Stomach (tissue), 9 donors: ENCODE results near the gene ITPRID2. TPM values are rescaled to one million over a fixed set of nuclear protein-coding genes. Genes with fewer than 3 reads are reported as not detected.

Experiments used
- DNase-seq, 2 donors: peaks; one replicate each; pipeline versions ENCODE4 v3.0.0 to v3.0.0-alpha.2; 2013 to 2019
- H3K27ac ChIP-seq, 5 donors: fragments of 200-600 bp in 4 of 5; sonication (generic) in 4 of 5; one replicate each; pipeline ENCODE4 v1.5.1; 2013 to 2019; ENCODE audit warnings: mild to moderate bottlenecking in 1 of 5, moderate library complexity in 1 of 5
- H3K27me3 ChIP-seq, 3 donors: fragments of 200-600 bp; sonication (generic); one replicate each; pipeline ENCODE4 v1.5.1; 2017 to 2019; ENCODE audit warnings: mixed run types in 1 of 3
- H3K36me3 ChIP-seq, 4 donors: fragments of 200-600 bp; sonication (generic); 1 replicate in 3 of 4; 2 replicates in 1 of 4; pipeline ENCODE4 v1.5.1; 2016 to 2019
- H3K4me1 ChIP-seq, 4 donors: fragments of 200-600 bp; sonication (generic); one replicate each; pipeline ENCODE4 v1.5.1; 2016 to 2019
- H3K4me3 ChIP-seq, 4 donors: fragments of 200-600 bp; sonication (generic) in 3 of 4; one replicate each; pipeline ENCODE4 v1.5.1; 2016 to 2019; ENCODE audit warnings: mild to moderate bottlenecking in 1 of 4
- H3K9me3 ChIP-seq, 4 donors: fragments of 200-600 bp; sonication (generic); one replicate each; pipeline ENCODE4 v1.5.1; 2016 to 2019
- EP300 ChIP-seq: sonication (generic); formaldehyde crosslinking; IDR thresholded peaks from one replicate; pipeline ENCODE4 v1.6.1; 2017; ENCODE audit warnings: antibody characterized with exemption
- POLR2A ChIP-seq, 4 donors: fragments of 450-650 bp; IDR thresholded peaks; one replicate each; pipeline ENCODE4 v1.6.1; 2016; ENCODE audit warnings: antibody characterized with exemption in 4 of 4, control low read depth in 2 of 4, mild to moderate bottlenecking in 1 of 4, moderate library complexity in 1 of 4
- POLR2AphosphoS5 ChIP-seq, 3 donors: sonication (generic); formaldehyde crosslinking; IDR thresholded peaks; one replicate each; pipeline ENCODE4 v1.6.1; 2016; ENCODE audit warnings: antibody characterized with exemption in 3 of 3
- WGBS, 5 donors: extraction: QIAGEN DNeasy Blood & Tissue Kit in 3 of 5; methylation state at CpG; one replicate each; pipeline versions ENCODE4 v1.1.5 to v1.1.7; 2013 to 2018; 5-methylcytosine and 5-hydroxymethylcytosine counted together
- intact Hi-C: fragments of 100-400 bp; cut with DNase I; formaldehyde crosslinking; loops from one replicate; pipeline ENCODE4 v1.15.1; 2023; ENCODE audit warnings: low total_unique reads
- polyA plus RNA-seq, 3 donors: library from polyadenylated mRNA; stranded (reverse); fragments of 200-250 nt; gene quantifications; one replicate each; pipeline ENCODE4 v1.2.3, GENCODE V29; 2013
- total RNA-seq, 5 donors: library from RNA; depleted of rRNA; stranded (reverse); fragments of >200 nt; gene quantifications; one replicate each; pipeline versions ENCODE4 v1.1.0 to v1.2.3, GENCODE V29; 2014 to 2016
- TF ChIP-seq, protein P1 (sequence below), 7 experiments: fragments of 450-650 bp in 4 of 7; fragments of 200-600 bp in 3 of 7; sonication (generic) in 3 of 7; IDR thresholded peaks; one replicate each; pipeline ENCODE4 v1.5.1; 2016 to 2019; ENCODE audit warnings: antibody characterized with exemption in 7 of 7, control low read depth in 2 of 7, mild to moderate bottlenecking in 1 of 7
- donor health status: healthy with polysubstance abuse.
- donor health status: Bipolar disorder and iron deficiency.
- donor health status: healthy.

The ITPRID2 gene
- total and polyA plus RNA-seq, 8 donors = 19.4 to 222 (median 102) TPM

DNA sequence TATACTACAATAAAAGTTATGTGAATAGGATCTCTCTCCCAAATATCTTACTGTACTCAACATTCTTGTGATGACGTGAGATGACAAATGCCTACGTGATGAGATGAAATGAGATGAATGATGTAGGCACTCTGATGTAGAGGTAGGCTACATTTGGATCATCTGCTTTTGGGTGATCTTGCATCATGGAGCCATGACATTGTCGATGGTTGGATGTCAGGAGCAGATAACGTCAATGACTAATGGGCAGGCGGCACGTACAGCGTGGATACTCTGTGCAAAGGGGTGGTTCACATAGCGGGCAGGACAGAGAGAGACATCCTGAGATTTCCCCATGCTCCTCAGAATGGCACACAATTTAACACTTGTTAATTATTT, 53.4 kb downstream of the ITPRID2 start:
- H3K27ac ChIP-seq = no peak overlapping the region
- no peak for DNase-seq
- TF ChIP-seq, protein P1, sequence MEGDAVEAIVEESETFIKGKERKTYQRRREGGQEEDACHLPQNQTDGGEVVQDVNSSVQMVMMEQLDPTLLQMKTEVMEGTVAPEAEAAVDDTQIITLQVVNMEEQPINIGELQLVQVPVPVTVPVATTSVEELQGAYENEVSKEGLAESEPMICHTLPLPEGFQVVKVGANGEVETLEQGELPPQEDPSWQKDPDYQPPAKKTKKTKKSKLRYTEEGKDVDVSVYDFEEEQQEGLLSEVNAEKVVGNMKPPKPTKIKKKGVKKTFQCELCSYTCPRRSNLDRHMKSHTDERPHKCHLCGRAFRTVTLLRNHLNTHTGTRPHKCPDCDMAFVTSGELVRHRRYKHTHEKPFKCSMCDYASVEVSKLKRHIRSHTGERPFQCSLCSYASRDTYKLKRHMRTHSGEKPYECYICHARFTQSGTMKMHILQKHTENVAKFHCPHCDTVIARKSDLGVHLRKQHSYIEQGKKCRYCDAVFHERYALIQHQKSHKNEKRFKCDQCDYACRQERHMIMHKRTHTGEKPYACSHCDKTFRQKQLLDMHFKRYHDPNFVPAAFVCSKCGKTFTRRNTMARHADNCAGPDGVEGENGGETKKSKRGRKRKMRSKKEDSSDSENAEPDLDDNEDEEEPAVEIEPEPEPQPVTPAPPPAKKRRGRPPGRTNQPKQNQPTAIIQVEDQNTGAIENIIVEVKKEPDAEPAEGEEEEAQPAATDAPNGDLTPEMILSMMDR (IDR thresholded peaks at IDR 0.05) = no peak
- no peak for TF ChIP-seq POLR2AphosphoS5 (IDR thresholded peaks at IDR 0.05)
- no peak for TF ChIP-seq POLR2A (IDR thresholded peaks at IDR 0.05)
- no peak for TF ChIP-seq EP300
- peaks cover 0 to 7% (median 2%) of the 10 kb centered on the region in 4 donors for H3K4me1 ChIP-seq
- H3K27me3 ChIP-seq = no peaks in the 10 kb centered on the region
- 95 to 98% (median 96%) methylated on average over 8 of the region's 8 CpGs for WGBS, 5 donors
- no peaks in the 10 kb centered on the region for H3K36me3 ChIP-seq
- intact Hi-C loops = no loop called here
- no peak overlapping the region for H3K4me3 ChIP-seq
- no peaks in the 10 kb centered on the region for H3K9me3 ChIP-seq

DNA sequence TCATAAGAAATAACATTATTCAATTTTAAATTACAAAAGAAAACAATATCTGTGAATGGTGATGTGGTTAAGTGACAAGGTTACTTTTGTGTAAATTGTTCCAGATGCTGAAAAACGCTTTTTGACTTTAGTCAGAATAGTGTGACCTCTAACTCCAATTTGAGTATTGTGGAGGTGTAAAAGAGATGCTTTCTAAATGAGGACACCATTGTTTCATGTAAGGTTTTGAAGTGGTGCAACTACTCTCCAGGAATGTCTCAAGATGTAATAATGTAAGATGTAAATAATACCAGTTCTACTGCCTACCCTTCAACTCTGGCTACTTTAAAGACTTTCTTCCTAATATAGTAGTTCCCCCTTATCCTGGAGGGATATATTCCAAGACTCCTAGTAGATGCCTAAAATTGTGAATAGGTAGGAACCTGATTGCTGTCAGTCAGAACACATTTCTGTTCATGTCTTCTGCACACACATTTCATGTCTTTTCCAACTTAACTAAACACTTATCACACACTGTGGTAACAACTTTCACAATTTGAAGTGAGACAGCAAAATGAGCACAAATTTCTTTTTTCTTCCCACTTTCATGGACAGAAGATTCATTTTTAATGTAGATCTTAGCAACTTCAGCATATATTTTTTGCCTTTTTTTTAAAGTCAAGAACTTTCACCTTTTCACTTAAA, 55.1 kb downstream of the ITPRID2 start:
- WGBS, 5 donors = 66 to 79% (median 73%) methylated on average over 1 of the region's 1 CpG

DNA sequence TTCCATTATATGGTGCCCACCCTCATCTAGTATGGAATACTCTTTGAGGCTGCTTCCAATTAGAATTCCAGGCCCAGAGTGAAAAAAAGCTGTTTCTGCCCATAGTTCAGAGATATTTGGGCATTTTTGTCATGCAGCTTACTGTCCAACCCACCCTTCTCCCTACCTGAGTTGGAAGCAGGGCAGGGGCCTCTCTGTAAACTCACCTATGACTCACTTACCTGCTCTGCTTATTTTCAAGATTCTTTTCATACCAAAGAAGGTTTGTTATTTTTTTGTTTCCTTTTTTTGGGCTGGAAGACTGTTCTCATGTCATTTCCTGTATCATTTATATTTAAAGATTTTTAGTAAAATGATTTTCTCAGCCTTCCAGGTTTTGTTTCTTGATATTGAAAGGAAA, 55.7 kb downstream of the ITPRID2 start:
- no peaks in the 10 kb centered on the region for H3K36me3 ChIP-seq
- DNase-seq = no peak
- no peak overlapping the region for H3K27ac ChIP-seq
- peaks cover 0 to 7% (median 2%) of the 10 kb centered on the region in 4 donors for H3K4me1 ChIP-seq
- TF ChIP-seq EP300 (no peak), POLR2A (IDR thresholded peaks at IDR 0.05) (no peak), POLR2AphosphoS5 (IDR thresholded peaks at IDR 0.05) (no peak)
- TF ChIP-seq, protein P1 (IDR thresholded peaks at IDR 0.05) = no peak
- intact Hi-C loops = no loop called here
- H3K9me3 ChIP-seq = no peaks in the 10 kb centered on the region
- no peak overlapping the region for H3K4me3 ChIP-seq
- H3K27me3 ChIP-seq = no peaks in the 10 kb centered on the region

More for the DNA sequence above, 55.1 kb downstream of the ITPRID2 start:
- H3K27ac ChIP-seq = no peak overlapping the region
- no peaks in the 10 kb centered on the region for H3K27me3 ChIP-seq
- no peak for DNase-seq
- TF ChIP-seq EP300 (no peak), POLR2A (IDR thresholded peaks at IDR 0.05) (no peak), POLR2AphosphoS5 (IDR thresholded peaks at IDR 0.05) (no peak)
- TF ChIP-seq, protein P1 (IDR thresholded peaks at IDR 0.05) = no peak
- intact Hi-C loops = no loop called here
- no peaks in the 10 kb centered on the region for H3K36me3 ChIP-seq
- H3K9me3 ChIP-seq = no peaks in the 10 kb centered on the region
- no peak overlapping the region for H3K4me3 ChIP-seq
- peaks cover 0 to 7% (median 2%) of the 10 kb centered on the region in 4 donors for H3K4me1 ChIP-seq

DNA sequence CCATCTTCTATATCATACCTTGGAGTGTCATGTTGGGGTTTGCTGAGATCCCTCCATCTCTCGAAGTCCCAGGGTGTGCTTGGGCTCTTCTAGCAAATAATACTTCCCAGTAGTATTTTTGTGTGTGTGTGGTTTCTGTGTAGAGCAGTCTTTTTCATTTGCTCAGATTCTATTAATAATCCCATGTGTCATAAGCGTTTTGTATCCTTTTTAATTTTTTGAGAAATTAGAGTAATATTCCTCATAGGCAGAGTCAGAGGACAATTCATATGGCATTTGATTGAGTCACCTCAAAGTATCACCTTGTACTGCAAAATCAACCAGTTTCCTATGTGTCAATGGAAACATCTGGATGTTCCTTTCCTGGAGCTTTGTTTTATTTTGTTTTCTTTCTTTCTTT, 56.7 kb downstream of the ITPRID2 start:
- H3K4me3 ChIP-seq = no peak overlapping the region
- intact Hi-C loops = no loop called here
- no peaks in the 10 kb centered on the region for H3K36me3 ChIP-seq
- 90 to 94% (median 92%) methylated on average over 2 of the region's 2 CpGs for WGBS, 5 donors
- H3K4me1 ChIP-seq = peaks cover 0 to 7% (median 2%) of the 10 kb centered on the region in 4 donors
- no peak for DNase-seq
- no peaks in the 10 kb centered on the region for H3K9me3 ChIP-seq
- no peak overlapping the region for H3K27ac ChIP-seq
- no peak for TF ChIP-seq POLR2AphosphoS5 (IDR thresholded peaks at IDR 0.05)
- no peak for TF ChIP-seq POLR2A (IDR thresholded peaks at IDR 0.05)
- TF ChIP-seq EP300 = no peak
- H3K27me3 ChIP-seq = no peaks in the 10 kb centered on the region

DNA sequence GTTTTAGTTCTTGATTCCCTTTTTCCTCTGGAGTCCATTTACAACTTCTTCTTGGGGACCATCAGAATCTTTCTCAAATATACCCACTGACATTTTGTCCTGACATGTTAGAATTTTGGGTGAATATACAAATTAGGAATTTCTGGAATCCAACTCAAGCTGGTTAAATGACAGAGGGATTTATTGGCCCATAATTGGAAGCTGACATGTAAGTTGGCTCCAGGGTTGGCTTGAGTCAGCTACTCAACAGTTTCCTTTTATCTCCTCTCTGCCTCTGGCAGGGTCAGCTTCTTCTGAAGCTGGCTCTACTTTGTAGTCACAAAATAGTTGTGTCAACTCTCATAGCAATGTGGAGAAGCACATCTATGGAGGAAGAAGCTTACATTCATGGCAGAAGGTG, 57.5 kb downstream of the ITPRID2 start:
- intact Hi-C loops = no loop called here
- Histone ChIP-seq H3K9me3 (no peaks in the 10 kb centered on the region), H3K27me3 (no peaks in the 10 kb centered on the region), H3K36me3 (no peaks in the 10 kb centered on the region), H3K27ac (no peak overlapping the region), H3K4me1 (peaks cover 0 to 8% (median 3%) of the 10 kb centered on the region in 4 donors), H3K4me3 (no peak overlapping the region)
- no peak for DNase-seq
- TF ChIP-seq, protein P1 (IDR thresholded peaks at IDR 0.05) = no peak
- TF ChIP-seq POLR2AphosphoS5 (IDR thresholded peaks at IDR 0.05) = no peak
- no peak for TF ChIP-seq POLR2A (IDR thresholded peaks at IDR 0.05)
